Neuron (in vitro differentiated cells): ENCODE data around the gene TFCP2L1.

Experiments
- H2AFZ ChIP-seq: one replicate; pipeline ENCODE4 v1.6.1; 2013; ENCODE audit warnings: low read depth, mild to moderate bottlenecking, inconsistent platforms, low read length, moderate library complexity
- H3K27me3 ChIP-seq: one replicate; pipeline ENCODE4 v1.6.1; 2013; ENCODE audit warnings: low read length; ENCODE audit not compliant: insufficient read depth
- H3K36me3 ChIP-seq: one replicate; pipeline ENCODE4 v1.6.1; 2013; ENCODE audit warnings: low read length; ENCODE audit not compliant: insufficient read depth
- H3K4me1 ChIP-seq: one replicate; pipeline ENCODE4 v1.6.1; 2013; ENCODE audit warnings: low read length; ENCODE audit not compliant: insufficient read depth
- H3K4me3 ChIP-seq: 2 replicates; pipeline ENCODE4 v1.5.1; 2013; ENCODE audit warnings: mild to moderate bottlenecking, low read length, moderate library complexity
- H3K9me3 ChIP-seq: one replicate; pipeline ENCODE4 v1.6.1; 2013; ENCODE audit warnings: low read length

Gene TFCP2L1

GRCh38 chr2:121196849-121197155 is 88.2 kb downstream of the TFCP2L1 start:
- Histone ChIP-seq H2AFZ (no peak overlapping the region), H3K27me3 (peaks cover 5% of the 10 kb centered on the region), H3K9me3 (no peaks in the 10 kb centered on the region), H3K4me1 (no peaks in the 10 kb centered on the region), H3K36me3 (no peaks in the 10 kb centered on the region), H3K4me3 (no peak overlapping the region)

DNA sequence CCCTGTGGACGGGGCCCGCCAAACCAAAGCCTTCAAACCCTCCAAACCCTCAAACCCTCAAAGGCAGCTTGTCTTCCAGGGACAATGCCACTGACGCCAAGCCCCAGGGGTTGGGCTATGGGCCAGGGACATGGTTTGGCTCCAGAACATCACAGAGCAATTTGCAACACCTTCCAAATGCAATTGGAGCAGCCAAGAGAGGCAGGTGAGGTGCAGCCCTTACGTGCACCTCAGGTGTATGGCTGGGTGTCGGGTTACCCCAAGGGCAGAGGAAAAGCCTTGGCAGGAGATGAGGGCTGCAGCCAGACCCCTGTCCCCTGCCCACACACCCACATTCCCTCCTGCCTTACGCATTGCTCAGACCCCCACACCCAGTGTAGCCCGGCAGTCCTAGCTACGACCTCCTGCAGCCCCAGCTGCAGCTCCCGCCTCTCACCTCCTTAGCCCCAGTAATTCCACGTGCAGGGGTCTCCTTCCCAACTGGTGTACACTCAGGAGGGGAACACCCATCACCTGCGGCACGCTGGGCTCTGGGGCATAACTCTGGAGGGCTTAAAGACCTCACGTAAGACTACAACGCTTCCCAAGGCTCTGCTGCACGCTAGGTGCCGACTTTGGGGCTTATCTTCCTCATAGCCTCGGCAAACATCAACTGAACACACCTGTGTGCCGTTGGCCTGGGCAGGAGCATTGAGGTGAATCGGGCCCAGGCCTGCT is 88.7 kb downstream of the TFCP2L1 start:
- H2AFZ ChIP-seq = no peak overlapping the region
- no peaks in the 10 kb centered on the region for H3K36me3 ChIP-seq
- H3K9me3 ChIP-seq = no peaks in the 10 kb centered on the region
- H3K4me3 ChIP-seq = no peak overlapping the region
- peaks cover 5% of the 10 kb centered on the region for H3K27me3 ChIP-seq
- H3K4me1 ChIP-seq = no peaks in the 10 kb centered on the region

- no peaks in the 10 kb centered on the region for H3K36me3 ChIP-seq
- no peak overlapping the region for H2AFZ ChIP-seq
- H3K4me3 ChIP-seq = no peak overlapping the region
- no peaks in the 10 kb centered on the region for H3K27me3 ChIP-seq
- H3K9me3 ChIP-seq = no peaks in the 10 kb centered on the region
- H3K4me1 ChIP-seq = no peaks in the 10 kb centered on the region
These were observed 90.0 kb downstream of the TFCP2L1 start for GRCh38 chr2:121195036-121195435.

- H3K4me3 ChIP-seq = no peak overlapping the region
- no peaks in the 10 kb centered on the region for H3K27me3 ChIP-seq
- H3K36me3 ChIP-seq = no peaks in the 10 kb centered on the region
- H3K9me3 ChIP-seq = no peaks in the 10 kb centered on the region
- H2AFZ ChIP-seq = no peak overlapping the region
- no peaks in the 10 kb centered on the region for H3K4me1 ChIP-seq
These were observed 90.4 kb downstream of the TFCP2L1 start for GRCh38 chr2:121194626-121195025.

GRCh38 chr2:121193185-121193584 is 91.8 kb downstream of the TFCP2L1 start:
- no peak overlapping the region for H2AFZ ChIP-seq
- H3K36me3 ChIP-seq = no peaks in the 10 kb centered on the region
- H3K4me3 ChIP-seq = no peak overlapping the region
- no peaks in the 10 kb centered on the region for H3K27me3 ChIP-seq
- H3K4me1 ChIP-seq = no peaks in the 10 kb centered on the region
- no peaks in the 10 kb centered on the region for H3K9me3 ChIP-seq

DNA sequence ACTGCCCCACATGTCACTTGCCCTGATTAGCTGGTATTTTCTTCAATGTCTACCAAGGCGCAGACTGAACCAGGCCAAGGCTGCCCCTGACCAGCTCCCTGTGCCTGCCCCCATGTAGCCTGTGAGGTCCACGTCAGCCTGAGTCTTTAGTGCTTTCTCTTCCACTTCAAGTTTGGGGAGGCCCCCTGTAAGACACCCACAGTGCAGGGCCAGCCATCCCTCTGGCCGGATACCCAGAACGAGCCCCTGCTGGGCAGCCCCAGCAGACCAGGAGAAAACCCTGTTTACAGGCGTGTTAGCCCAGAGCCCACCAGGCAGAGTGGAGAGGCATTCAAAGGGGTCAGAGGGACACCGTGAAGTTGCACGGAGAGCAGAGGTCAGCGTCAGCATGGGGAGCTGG is 92.4 kb downstream of the TFCP2L1 start:
- Histone ChIP-seq H3K36me3 (no peaks in the 10 kb centered on the region), H3K4me3 (no peak overlapping the region), H3K4me1 (no peaks in the 10 kb centered on the region), H2AFZ (no peak overlapping the region), H3K9me3 (no peaks in the 10 kb centered on the region), H3K27me3 (no peaks in the 10 kb centered on the region)

DNA sequence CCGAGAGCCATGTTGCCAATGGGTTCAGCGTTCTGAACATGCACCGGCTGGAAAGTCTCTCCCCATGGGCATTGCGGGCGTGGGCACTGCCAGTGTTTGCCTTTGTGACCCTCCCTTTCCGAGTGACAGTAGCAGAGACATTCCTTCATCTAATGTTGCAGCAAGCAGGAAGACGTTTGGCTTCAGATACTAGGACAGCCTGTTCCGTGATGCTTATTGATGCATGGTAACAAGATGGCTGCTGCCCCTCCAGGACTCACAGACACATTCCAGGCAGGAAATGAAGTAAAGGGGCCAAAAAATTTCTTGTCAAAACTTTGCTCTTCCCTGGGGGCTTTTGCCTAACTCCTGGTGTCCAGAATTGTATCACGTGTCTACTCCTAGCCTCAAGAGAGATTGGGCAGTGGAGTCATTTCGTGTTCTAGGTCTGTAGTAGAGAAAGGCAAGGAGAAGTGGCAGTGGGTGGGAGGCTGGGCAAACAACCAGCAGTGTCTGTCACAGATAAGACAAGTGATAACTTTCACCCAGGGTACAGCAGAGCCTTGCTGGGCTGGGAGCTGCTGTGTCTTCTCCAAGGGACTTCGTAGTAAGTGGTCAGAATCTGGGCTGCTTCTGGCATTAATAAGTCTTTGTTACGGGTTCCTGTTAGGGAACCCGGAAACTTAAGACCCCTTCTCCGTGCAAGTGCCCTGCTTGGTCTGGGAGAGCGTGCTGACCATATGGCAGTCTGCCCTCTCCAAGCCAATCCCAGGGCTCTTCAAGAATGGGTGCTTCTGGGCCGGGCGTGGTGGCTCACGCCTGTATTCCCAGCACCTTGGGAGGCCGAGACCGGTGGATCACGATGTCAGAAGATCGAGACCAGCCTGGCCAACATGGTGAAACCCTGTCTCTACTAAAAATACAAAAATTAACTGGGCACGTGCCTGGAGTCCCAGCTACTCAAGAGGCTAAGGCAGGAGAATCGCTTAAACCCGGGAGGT is 93.5 kb downstream of the TFCP2L1 start:
- no peak overlapping the region for H2AFZ ChIP-seq
- H3K36me3 ChIP-seq = no peaks in the 10 kb centered on the region
- no peaks in the 10 kb centered on the region for H3K27me3 ChIP-seq
- no peaks in the 10 kb centered on the region for H3K4me1 ChIP-seq
- H3K4me3 ChIP-seq = no peak overlapping the region
- no peaks in the 10 kb centered on the region for H3K9me3 ChIP-seq

DNA sequence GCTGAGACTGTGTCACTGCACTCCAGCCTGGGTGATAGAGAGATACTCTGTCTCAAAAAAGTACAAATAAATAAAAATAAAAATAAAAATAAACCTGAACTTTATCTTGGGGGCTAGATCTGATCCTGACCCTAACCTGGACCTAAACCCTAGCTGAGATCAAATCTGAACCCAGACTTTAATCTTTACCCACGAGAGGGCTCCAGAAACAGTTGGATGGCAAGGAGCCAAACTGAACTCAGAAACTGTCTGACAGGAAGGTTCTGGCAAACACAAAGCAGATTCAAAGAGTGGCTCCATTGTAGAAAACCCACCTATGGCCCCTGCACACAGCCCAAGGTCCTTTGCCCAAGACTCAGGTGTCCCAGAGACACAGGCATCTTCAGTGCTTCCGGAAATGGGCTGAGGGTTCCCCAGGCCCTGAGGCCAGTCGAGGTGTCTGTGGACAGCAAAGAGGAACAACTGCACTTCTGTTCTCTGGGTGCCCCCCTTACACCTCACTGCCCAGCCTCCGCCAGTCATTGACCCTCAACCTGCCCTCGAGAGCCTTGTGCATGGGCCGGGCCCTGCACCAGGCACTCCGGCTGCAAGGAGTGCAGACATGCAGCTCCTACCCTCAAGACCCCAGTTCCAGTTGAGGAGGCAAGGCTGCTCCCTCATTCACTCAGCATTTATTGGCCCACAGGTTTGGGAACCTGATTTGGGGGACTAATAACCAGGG is 95.2 kb downstream of the TFCP2L1 start:
- no peaks in the 10 kb centered on the region for H3K27me3 ChIP-seq
- H2AFZ ChIP-seq = no peak overlapping the region
- H3K9me3 ChIP-seq = no peaks in the 10 kb centered on the region
- no peaks in the 10 kb centered on the region for H3K36me3 ChIP-seq
- no peaks in the 10 kb centered on the region for H3K4me1 ChIP-seq
- no peak overlapping the region for H3K4me3 ChIP-seq

GRCh38 chr2:121189011-121189410 is 96.0 kb downstream of the TFCP2L1 start:
- no peaks in the 10 kb centered on the region for H3K36me3 ChIP-seq
- H2AFZ ChIP-seq = no peak overlapping the region
- H3K4me3 ChIP-seq = no peak overlapping the region
- H3K9me3 ChIP-seq = no peaks in the 10 kb centered on the region
- H3K4me1 ChIP-seq = no peaks in the 10 kb centered on the region
- no peaks in the 10 kb centered on the region for H3K27me3 ChIP-seq

GRCh38 chr2:121187982-121188411 is 97.0 kb downstream of the TFCP2L1 start:
- no peak overlapping the region for H3K4me3 ChIP-seq
- H2AFZ ChIP-seq = no peak overlapping the region
- no peaks in the 10 kb centered on the region for H3K27me3 ChIP-seq
- no peaks in the 10 kb centered on the region for H3K36me3 ChIP-seq
- H3K9me3 ChIP-seq = no peaks in the 10 kb centered on the region
- H3K4me1 ChIP-seq = no peaks in the 10 kb centered on the region

- Histone ChIP-seq H3K4me1 (no peaks in the 10 kb centered on the region), H2AFZ (no peak overlapping the region), H3K27me3 (no peaks in the 10 kb centered on the region), H3K9me3 (no peaks in the 10 kb centered on the region), H3K36me3 (no peaks in the 10 kb centered on the region), H3K4me3 (no peak overlapping the region)
These were observed 97.5 kb downstream of the TFCP2L1 start for GRCh38 chr2:121187351-121187981.

DNA sequence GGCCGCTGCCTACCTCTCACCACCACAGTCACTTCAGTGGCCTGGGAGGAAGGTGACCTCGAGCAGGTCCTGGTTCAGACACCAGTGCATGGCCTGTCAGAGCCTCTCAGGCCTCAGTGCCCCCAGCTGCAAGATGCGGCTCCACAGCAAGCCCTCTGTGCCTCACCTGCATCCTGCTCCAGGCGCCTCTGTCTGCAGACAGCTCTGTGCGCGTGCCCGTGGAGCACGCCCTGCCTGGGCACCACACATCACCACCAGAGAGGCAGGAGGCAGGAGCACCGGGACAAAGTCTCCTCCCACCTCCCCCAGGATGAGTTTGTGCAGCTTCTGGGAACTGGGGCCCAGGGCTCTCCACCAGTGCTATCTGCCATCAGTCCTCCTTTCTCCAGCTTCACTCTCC is 98.7 kb downstream of the TFCP2L1 start:
- Histone ChIP-seq H3K4me3 (no peak overlapping the region), H3K9me3 (no peaks in the 10 kb centered on the region), H2AFZ (no peak overlapping the region), H3K36me3 (no peaks in the 10 kb centered on the region), H3K4me1 (no peaks in the 10 kb centered on the region), H3K27me3 (no peaks in the 10 kb centered on the region)
